Nephron (organoid): Measurements from ENCODE around the gene SPAG8.

Experiments
- H3K27ac Mint-ChIP-seq, 3 experiments: 2 replicates each; pipeline ENCODE4 v1.8.0; 2020; ENCODE audit warnings: mixed read lengths in 3 of 3, mild to moderate bottlenecking in 2 of 3, moderate library complexity in 1 of 3
- H3K27me3 Mint-ChIP-seq: 2 replicates; pipeline ENCODE4 v1.8.0; 2021; ENCODE audit warnings: low read depth, mild to moderate bottlenecking, moderate library complexity, mixed read lengths
- H3K36me3 Mint-ChIP-seq: 2 replicates; pipeline ENCODE4 v1.8.0; 2020; ENCODE audit warnings: low read depth, mixed read lengths
- H3K4me1 Mint-ChIP-seq: 2 replicates; pipeline ENCODE4 v1.8.0; 2020; ENCODE audit warnings: mixed read lengths
- H3K4me3 Mint-ChIP-seq, 3 experiments: 2 replicates each; pipeline ENCODE4 v1.8.0; 2020; ENCODE audit warnings: mild to moderate bottlenecking in 3 of 3, mixed read lengths in 3 of 3, moderate library complexity in 2 of 3
- H3K9me3 Mint-ChIP-seq: 2 replicates; pipeline ENCODE4 v1.8.0; 2020; ENCODE audit warnings: mixed read lengths
- CTCF ChIP-seq, 3 experiments: fragments of 200-600 bp; sonication (generic); IDR thresholded peaks; one replicate each; pipeline ENCODE4 v1.5.0; 2021; ENCODE audit warnings: antibody characterized with exemption in 3 of 3; ENCODE audit not compliant: unreplicated experiment in 3 of 3

SPAG8 gene

GRCh38 chr9:35841645-35841900 lies 29.5 kb upstream of the SPAG8 start:
- H3K9me3 Mint-ChIP-seq: no peaks in the 10 kb centered on the region
- peaks cover 6% of the 10 kb centered on the region for H3K27me3 Mint-ChIP-seq
- no peak for TF ChIP-seq CTCF (IDR thresholded peaks at IDR 0.05; ENCODE audit: unreplicated experiment in 3 of 3)
- H3K27ac Mint-ChIP-seq: no peak overlapping the region
- H3K36me3 Mint-ChIP-seq: peaks cover 33% of the 10 kb centered on the region
- no peak overlapping the region for H3K4me3 Mint-ChIP-seq
- peaks cover 19% of the 10 kb centered on the region for H3K4me1 Mint-ChIP-seq

- Mint-ChIP-seq H3K4me1 (peaks cover 19% of the 10 kb centered on the region), H3K9me3 (no peaks in the 10 kb centered on the region), H3K4me3 (no peak overlapping the region), H3K27ac (no peak overlapping the region), H3K36me3 (peaks cover 33% of the 10 kb centered on the region), H3K27me3 (peaks cover 4% of the 10 kb centered on the region)
- no peak for TF ChIP-seq CTCF (IDR thresholded peaks at IDR 0.05; ENCODE audit: unreplicated experiment in 3 of 3)
These were observed 29.0 kb upstream of the SPAG8 start for GRCh38 chr9:35840881-35841644.

- Mint-ChIP-seq H3K36me3 (peaks cover 35% of the 10 kb centered on the region), H3K4me1 (peaks cover 11% of the 10 kb centered on the region), H3K4me3 (no peak overlapping the region), H3K27me3 (no peaks in the 10 kb centered on the region), H3K27ac (no peak overlapping the region), H3K9me3 (no peaks in the 10 kb centered on the region)
- no peak for TF ChIP-seq CTCF (IDR thresholded peaks at IDR 0.05; ENCODE audit: unreplicated experiment in 3 of 3)
These were observed 27.9 kb upstream of the SPAG8 start for GRCh38 chr9:35839926-35840325.

- H3K4me3 Mint-ChIP-seq: no peak overlapping the region
- no peak overlapping the region for H3K27ac Mint-ChIP-seq
- no peaks in the 10 kb centered on the region for H3K9me3 Mint-ChIP-seq
- peaks cover 23% of the 10 kb centered on the region for H3K36me3 Mint-ChIP-seq
- no peak for TF ChIP-seq CTCF (IDR thresholded peaks at IDR 0.05; ENCODE audit: unreplicated experiment in 3 of 3)
- H3K27me3 Mint-ChIP-seq: no peaks in the 10 kb centered on the region
- H3K4me1 Mint-ChIP-seq: peaks cover 33% of the 10 kb centered on the region
These were observed 24.5 kb upstream of the SPAG8 start for GRCh38 chr9:35836595-35836994.

GRCh38 chr9:35835766-35836165 lies 23.7 kb upstream of the SPAG8 start:
- peaks cover 23% of the 10 kb centered on the region for H3K36me3 Mint-ChIP-seq
- no peak overlapping the region for H3K4me3 Mint-ChIP-seq
- no peak overlapping the region for H3K27ac Mint-ChIP-seq
- H3K9me3 Mint-ChIP-seq: no peaks in the 10 kb centered on the region
- H3K4me1 Mint-ChIP-seq: peaks cover 42% of the 10 kb centered on the region
- H3K27me3 Mint-ChIP-seq: no peaks in the 10 kb centered on the region
- TF ChIP-seq CTCF (IDR thresholded peaks at IDR 0.05; ENCODE audit: unreplicated experiment in 3 of 3): no peak

- no peaks in the 10 kb centered on the region for H3K27me3 Mint-ChIP-seq
- no peak overlapping the region for H3K27ac Mint-ChIP-seq
- H3K9me3 Mint-ChIP-seq: no peaks in the 10 kb centered on the region
- H3K36me3 Mint-ChIP-seq: peaks cover 23% of the 10 kb centered on the region
- TF ChIP-seq CTCF (IDR thresholded peaks at IDR 0.05; ENCODE audit: unreplicated experiment in 3 of 3): peak in 1 of 3 experiments; percentile 12
- H3K4me1 Mint-ChIP-seq: peaks cover 47% of the 10 kb centered on the region
- H3K4me3 Mint-ChIP-seq: no peak overlapping the region
These were observed 23.2 kb upstream of the SPAG8 start for GRCh38 chr9:35835216-35835632.
